Measurements from ENCODE around the gene MRTFB.

DNA sequence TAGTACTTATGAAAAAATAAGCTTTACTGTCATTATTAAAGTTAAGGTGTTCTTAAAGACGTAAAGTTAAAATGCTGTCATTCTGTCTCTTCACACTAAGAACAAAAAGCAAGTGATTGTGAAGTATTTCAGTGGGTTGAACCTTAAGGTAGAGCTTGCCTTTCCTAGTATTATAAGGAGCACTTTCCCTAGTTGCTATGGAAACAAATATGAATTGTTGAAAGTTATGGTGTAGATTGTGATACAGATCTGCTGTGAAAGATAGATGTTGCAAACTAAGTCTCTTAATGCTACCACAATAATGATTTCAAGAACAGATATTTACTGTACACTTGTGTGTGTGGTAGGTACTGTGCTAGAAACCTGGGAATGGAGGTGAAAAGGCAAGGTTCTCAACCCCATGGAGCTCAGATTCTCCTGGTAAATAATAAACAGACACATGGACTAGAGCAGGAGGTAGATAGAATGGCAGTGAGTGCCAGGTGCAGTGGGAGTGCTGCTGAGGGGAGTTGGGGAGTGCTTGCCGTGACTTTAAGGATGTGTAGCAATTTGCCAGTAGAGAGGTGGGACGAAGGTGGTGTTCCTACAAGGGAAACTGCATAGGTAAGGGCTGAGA, 34.7 kb downstream of the MRTFB start:
- TF ChIP-seq, protein P1, sequence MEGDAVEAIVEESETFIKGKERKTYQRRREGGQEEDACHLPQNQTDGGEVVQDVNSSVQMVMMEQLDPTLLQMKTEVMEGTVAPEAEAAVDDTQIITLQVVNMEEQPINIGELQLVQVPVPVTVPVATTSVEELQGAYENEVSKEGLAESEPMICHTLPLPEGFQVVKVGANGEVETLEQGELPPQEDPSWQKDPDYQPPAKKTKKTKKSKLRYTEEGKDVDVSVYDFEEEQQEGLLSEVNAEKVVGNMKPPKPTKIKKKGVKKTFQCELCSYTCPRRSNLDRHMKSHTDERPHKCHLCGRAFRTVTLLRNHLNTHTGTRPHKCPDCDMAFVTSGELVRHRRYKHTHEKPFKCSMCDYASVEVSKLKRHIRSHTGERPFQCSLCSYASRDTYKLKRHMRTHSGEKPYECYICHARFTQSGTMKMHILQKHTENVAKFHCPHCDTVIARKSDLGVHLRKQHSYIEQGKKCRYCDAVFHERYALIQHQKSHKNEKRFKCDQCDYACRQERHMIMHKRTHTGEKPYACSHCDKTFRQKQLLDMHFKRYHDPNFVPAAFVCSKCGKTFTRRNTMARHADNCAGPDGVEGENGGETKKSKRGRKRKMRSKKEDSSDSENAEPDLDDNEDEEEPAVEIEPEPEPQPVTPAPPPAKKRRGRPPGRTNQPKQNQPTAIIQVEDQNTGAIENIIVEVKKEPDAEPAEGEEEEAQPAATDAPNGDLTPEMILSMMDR (IDR thresholded peaks at IDR 0.05) = no peak
- TF ChIP-seq POLR2A (IDR thresholded peaks at IDR 0.05) (no peak), EP300 (IDR thresholded peaks at IDR 0.05) (no peak)
